ENCODE data around the gene EN1. TPM values are rescaled to one million over a fixed set of nuclear protein-coding genes. Genes with fewer than 3 reads are reported as not detected.
A peak's percentile ranks its signal among the peaks of the same experiment; 100 is the strongest.

EN1 gene
- not detected for total RNA-seq

- H3K4me1 ChIP-seq = peaks cover 0 to 27% of the 10 kb centered on the region in 2 donors
- H3K9me3 ChIP-seq = no peaks in the 10 kb centered on the region
- intact Hi-C loops (cut with DNase I; ENCODE audit: low total_unique reads) = no loop called here
- TF ChIP-seq, protein P1, sequence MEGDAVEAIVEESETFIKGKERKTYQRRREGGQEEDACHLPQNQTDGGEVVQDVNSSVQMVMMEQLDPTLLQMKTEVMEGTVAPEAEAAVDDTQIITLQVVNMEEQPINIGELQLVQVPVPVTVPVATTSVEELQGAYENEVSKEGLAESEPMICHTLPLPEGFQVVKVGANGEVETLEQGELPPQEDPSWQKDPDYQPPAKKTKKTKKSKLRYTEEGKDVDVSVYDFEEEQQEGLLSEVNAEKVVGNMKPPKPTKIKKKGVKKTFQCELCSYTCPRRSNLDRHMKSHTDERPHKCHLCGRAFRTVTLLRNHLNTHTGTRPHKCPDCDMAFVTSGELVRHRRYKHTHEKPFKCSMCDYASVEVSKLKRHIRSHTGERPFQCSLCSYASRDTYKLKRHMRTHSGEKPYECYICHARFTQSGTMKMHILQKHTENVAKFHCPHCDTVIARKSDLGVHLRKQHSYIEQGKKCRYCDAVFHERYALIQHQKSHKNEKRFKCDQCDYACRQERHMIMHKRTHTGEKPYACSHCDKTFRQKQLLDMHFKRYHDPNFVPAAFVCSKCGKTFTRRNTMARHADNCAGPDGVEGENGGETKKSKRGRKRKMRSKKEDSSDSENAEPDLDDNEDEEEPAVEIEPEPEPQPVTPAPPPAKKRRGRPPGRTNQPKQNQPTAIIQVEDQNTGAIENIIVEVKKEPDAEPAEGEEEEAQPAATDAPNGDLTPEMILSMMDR (IDR thresholded peaks at IDR 0.05) = no peak
- no peak for TF ChIP-seq POLR2A (IDR thresholded peaks at IDR 0.05)
- DNase-seq = no peak
- H3K4me3 ChIP-seq = peak within 1 kb of the TSS in 1 of 2 donors; percentile 23
- no peak within 1 kb of the TSS for H3K27ac ChIP-seq
- H3K27me3 ChIP-seq = peaks cover 4 to 89% of the 10 kb centered on the region in 2 donors
- no peaks in the 10 kb centered on the region for H3K36me3 ChIP-seq
Measured at GRCh38 chr2:118846953-118847761, at the start of gene EN1. EN1 (minus strand) TSS chr2:118847648; CDS start chr2:118847167, 481 bp downstream.

DNA sequence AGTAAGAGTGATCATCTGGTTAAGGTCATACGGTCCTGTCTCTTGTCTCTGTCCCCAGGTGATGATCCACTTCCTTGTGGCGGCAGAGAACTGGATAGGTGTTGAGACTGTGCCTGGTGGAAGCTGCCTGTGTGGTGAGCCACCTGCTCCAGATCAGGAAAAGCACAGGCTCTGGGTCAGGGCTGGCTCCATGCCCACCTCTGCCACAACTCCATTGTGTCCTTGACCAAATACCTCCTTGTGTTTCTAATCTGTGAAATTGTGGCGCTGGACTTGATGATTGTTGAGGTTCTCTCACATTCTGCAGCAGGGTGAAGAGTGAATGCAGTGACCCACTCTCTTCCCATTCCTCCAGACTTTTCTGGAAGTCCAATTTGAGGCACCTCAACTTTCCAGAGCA lies 45.7 kb upstream of the EN1 start:
- DNase-seq = no peak
- intact Hi-C loops (cut with DNase I; ENCODE audit: low total_unique reads) = no loop called here

DNA sequence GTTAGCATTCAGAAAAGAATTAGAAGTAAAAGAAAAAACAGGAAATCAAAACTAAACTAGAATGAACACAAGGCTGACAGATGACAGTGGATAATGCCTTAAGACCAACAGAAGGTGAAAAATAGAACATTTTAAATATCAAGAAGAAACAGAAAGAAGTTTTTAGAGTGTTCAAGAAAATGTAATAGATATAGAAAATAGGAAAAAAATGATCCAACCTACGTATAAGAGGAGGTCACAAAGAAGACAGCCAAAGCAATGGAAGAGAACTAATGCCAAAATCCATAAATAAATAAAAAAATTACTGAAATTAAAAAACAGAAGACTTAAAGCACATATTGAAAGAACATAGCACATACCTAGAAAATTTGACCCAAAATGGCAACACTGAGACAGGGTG lies 42.5 kb upstream of the EN1 start:
- TF ChIP-seq, protein P1 (IDR thresholded peaks at IDR 0.05) = no peak
- TF ChIP-seq POLR2A (IDR thresholded peaks at IDR 0.05) = no peak
- H3K36me3 ChIP-seq = no peaks in the 10 kb centered on the region
- H3K4me1 ChIP-seq = no peaks in the 10 kb centered on the region
- H3K27ac ChIP-seq = no peak overlapping the region
- no peaks in the 10 kb centered on the region for H3K27me3 ChIP-seq
- DNase-seq = no peak
- H3K9me3 ChIP-seq = no peaks in the 10 kb centered on the region
- intact Hi-C loops (cut with DNase I; ENCODE audit: low total_unique reads) = loop anchor here (10.0 kb wide), 1 partner anchor 405 kb away; no protein-coding TSS in a partner anchor
- H3K4me3 ChIP-seq = no peak overlapping the region

More for the DNA sequence above, 45.7 kb upstream of the EN1 start:
- no peaks in the 10 kb centered on the region for H3K27me3 ChIP-seq
- TF ChIP-seq, protein P1 (IDR thresholded peaks at IDR 0.05) = no peak
- TF ChIP-seq POLR2A (IDR thresholded peaks at IDR 0.05) = no peak
- no peaks in the 10 kb centered on the region for H3K36me3 ChIP-seq
- H3K27ac ChIP-seq = no peak overlapping the region
- no peaks in the 10 kb centered on the region for H3K4me1 ChIP-seq
- H3K4me3 ChIP-seq = no peak overlapping the region
- no peaks in the 10 kb centered on the region for H3K9me3 ChIP-seq

GRCh38 chr2:118883792-118884191 lies 36.3 kb upstream of the EN1 start:
- TF ChIP-seq, protein P1 (IDR thresholded peaks at IDR 0.05) = no peak
- no peak for TF ChIP-seq POLR2A (IDR thresholded peaks at IDR 0.05)
- no peak for DNase-seq
- Histone ChIP-seq H3K27ac (no peak overlapping the region), H3K4me1 (no peaks in the 10 kb centered on the region), H3K27me3 (no peaks in the 10 kb centered on the region), H3K9me3 (no peaks in the 10 kb centered on the region), H3K36me3 (no peaks in the 10 kb centered on the region), H3K4me3 (no peak overlapping the region)
- intact Hi-C loops (cut with DNase I; ENCODE audit: low total_unique reads) = loop anchor here (10.0 kb wide), 1 partner anchor 411 kb away; no protein-coding TSS in a partner anchor

GRCh38 chr2:118882693-118883336 lies 35.4 kb upstream of the EN1 start:
- Histone ChIP-seq H3K27ac (no peak overlapping the region), H3K4me3 (no peak overlapping the region), H3K4me1 (no peaks in the 10 kb centered on the region), H3K9me3 (no peaks in the 10 kb centered on the region), H3K27me3 (no peaks in the 10 kb centered on the region), H3K36me3 (no peaks in the 10 kb centered on the region)
- intact Hi-C loops (cut with DNase I; ENCODE audit: low total_unique reads) = loop anchor here (10.0 kb wide), 1 partner anchor 412 kb away; no protein-coding TSS in a partner anchor
- peak; percentile 15 to 23 for DNase-seq
- TF ChIP-seq POLR2A (IDR thresholded peaks at IDR 0.05) = no peak
- TF ChIP-seq, protein P1 (IDR thresholded peaks at IDR 0.05) = peak; percentile 34 to 54 (median 40)
